Measurements from ENCODE around the gene TGM5. TPM values are rescaled to one million over a fixed set of nuclear protein-coding genes. Genes with fewer than 3 reads are reported as not detected.

TGM5 gene
- total RNA-seq, 4 donors from 2014 or later: 61.6 to 146 (median 69.3) TPM

GRCh38 chr15:43214592-43215295 is 52.0 kb downstream of the TGM5 start:
- TF ChIP-seq EP300 (IDR thresholded peaks at IDR 0.05) (no peak), POLR2AphosphoS5 (IDR thresholded peaks at IDR 0.05) (no peak), POLR2A (IDR thresholded peaks at IDR 0.05) (no peak)
- TF ChIP-seq, protein P1, sequence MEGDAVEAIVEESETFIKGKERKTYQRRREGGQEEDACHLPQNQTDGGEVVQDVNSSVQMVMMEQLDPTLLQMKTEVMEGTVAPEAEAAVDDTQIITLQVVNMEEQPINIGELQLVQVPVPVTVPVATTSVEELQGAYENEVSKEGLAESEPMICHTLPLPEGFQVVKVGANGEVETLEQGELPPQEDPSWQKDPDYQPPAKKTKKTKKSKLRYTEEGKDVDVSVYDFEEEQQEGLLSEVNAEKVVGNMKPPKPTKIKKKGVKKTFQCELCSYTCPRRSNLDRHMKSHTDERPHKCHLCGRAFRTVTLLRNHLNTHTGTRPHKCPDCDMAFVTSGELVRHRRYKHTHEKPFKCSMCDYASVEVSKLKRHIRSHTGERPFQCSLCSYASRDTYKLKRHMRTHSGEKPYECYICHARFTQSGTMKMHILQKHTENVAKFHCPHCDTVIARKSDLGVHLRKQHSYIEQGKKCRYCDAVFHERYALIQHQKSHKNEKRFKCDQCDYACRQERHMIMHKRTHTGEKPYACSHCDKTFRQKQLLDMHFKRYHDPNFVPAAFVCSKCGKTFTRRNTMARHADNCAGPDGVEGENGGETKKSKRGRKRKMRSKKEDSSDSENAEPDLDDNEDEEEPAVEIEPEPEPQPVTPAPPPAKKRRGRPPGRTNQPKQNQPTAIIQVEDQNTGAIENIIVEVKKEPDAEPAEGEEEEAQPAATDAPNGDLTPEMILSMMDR (IDR thresholded peaks at IDR 0.05): no peak
- DNase-seq (ENCODE audit: low spot score in 2 of 2): peak in 1 of 2 donors; percentile 33
- no peaks in the 10 kb centered on the region for H3K36me3 ChIP-seq
- H3K4me1 ChIP-seq: peaks cover 9% of the 10 kb centered on the region
- no peaks in the 10 kb centered on the region for H3K27me3 ChIP-seq
- H3K27ac ChIP-seq: no peak overlapping the region
- H3K4me3 ChIP-seq: no peak overlapping the region
- no peaks in the 10 kb centered on the region for H3K9me3 ChIP-seq
- WGBS: 80% methylated on average over 6 of the region's 6 CpGs

GRCh38 chr15:43214169-43214568 is 52.6 kb downstream of the TGM5 start:
- Histone ChIP-seq H3K4me1 (peaks cover 6% of the 10 kb centered on the region), H3K9me3 (no peaks in the 10 kb centered on the region), H3K4me3 (no peak overlapping the region), H3K36me3 (no peaks in the 10 kb centered on the region), H3K27me3 (peaks cover 5% of the 10 kb centered on the region), H3K27ac (no peak overlapping the region)
- 79% methylated on average over 8 of the region's 8 CpGs for whole genome bisulfite sequencing
- no peak for TF ChIP-seq EP300 (IDR thresholded peaks at IDR 0.05)
- TF ChIP-seq POLR2AphosphoS5 (IDR thresholded peaks at IDR 0.05): no peak
- TF ChIP-seq, protein P1 (IDR thresholded peaks at IDR 0.05): no peak
- TF ChIP-seq POLR2A (IDR thresholded peaks at IDR 0.05): no peak
- peak in 1 of 2 donors; percentile 5 for DNase-seq (ENCODE audit: low spot score in 2 of 2)

GRCh38 chr15:43213466-43213865 is 53.3 kb downstream of the TGM5 start:
- WGBS: 92% methylated on average over 5 of the region's 5 CpGs
- DNase-seq (ENCODE audit: low spot score in 2 of 2): no peak
- Histone ChIP-seq H3K9me3 (no peaks in the 10 kb centered on the region), H3K4me1 (no peaks in the 10 kb centered on the region), H3K4me3 (no peak overlapping the region), H3K27ac (no peak overlapping the region), H3K27me3 (peaks cover 12% of the 10 kb centered on the region), H3K36me3 (no peaks in the 10 kb centered on the region)
- no peak for TF ChIP-seq POLR2A (IDR thresholded peaks at IDR 0.05)
- TF ChIP-seq, protein P1 (IDR thresholded peaks at IDR 0.05): no peak
- TF ChIP-seq EP300 (IDR thresholded peaks at IDR 0.05): no peak
- no peak for TF ChIP-seq POLR2AphosphoS5 (IDR thresholded peaks at IDR 0.05)

- H3K36me3 ChIP-seq: no peaks in the 10 kb centered on the region
- H3K27ac ChIP-seq: no peak overlapping the region
- no peak for DNase-seq (ENCODE audit: low spot score in 2 of 2)
- H3K9me3 ChIP-seq: no peaks in the 10 kb centered on the region
- no peak for TF ChIP-seq EP300 (IDR thresholded peaks at IDR 0.05)
- H3K4me1 ChIP-seq: no peaks in the 10 kb centered on the region
- H3K27me3 ChIP-seq: peaks cover 17% of the 10 kb centered on the region
- no peak overlapping the region for H3K4me3 ChIP-seq
These were observed 53.8 kb downstream of the TGM5 start for GRCh38 chr15:43212951-43213350.

GRCh38 chr15:43212299-43212698 is 54.4 kb downstream of the TGM5 start:
- Histone ChIP-seq H3K4me1 (no peaks in the 10 kb centered on the region), H3K36me3 (no peaks in the 10 kb centered on the region), H3K27me3 (peaks cover 18% of the 10 kb centered on the region), H3K9me3 (no peaks in the 10 kb centered on the region), H3K27ac (no peak overlapping the region), H3K4me3 (no peak overlapping the region)
- TF ChIP-seq POLR2A (IDR thresholded peaks at IDR 0.05) (no peak), EP300 (IDR thresholded peaks at IDR 0.05) (no peak), POLR2AphosphoS5 (IDR thresholded peaks at IDR 0.05) (no peak)
- TF ChIP-seq, protein P1 (IDR thresholded peaks at IDR 0.05): no peak
- peak in 1 of 2 donors; percentile 16 for DNase-seq (ENCODE audit: low spot score in 2 of 2)
- WGBS: 77% methylated on average over 8 of the region's 8 CpGs

Data from suprapubic skin (tissue), 4 donors.